Measurements from ENCODE around the gene NCOA7.

NCOA7 gene

GRCh38 chr6:125939026-125939425 lies 148.3 kb downstream of the NCOA7 start:
- Histone ChIP-seq H3K9ac (ENCODE audit: low read length) (no peak overlapping the region), H3K9me3 (ENCODE audit: low read length) (no peaks in the 10 kb centered on the region), H3K4me1 (ENCODE audit: insufficient read depth, low read length) (no peaks in the 10 kb centered on the region), H3K27ac (ENCODE audit: low read depth, low read length) (no peak overlapping the region), H3K4me3 (ENCODE audit: low read depth in 1 of 2, low read length in 2 of 2) (no peak overlapping the region), H3K27me3 (ENCODE audit: control insufficient read depth in 1 of 2, insufficient read depth in 2 of 2, low read length in 2 of 2) (no peaks in the 10 kb centered on the region), H3K36me3 (ENCODE audit: insufficient read depth, low read length) (no peaks in the 10 kb centered on the region)

- Histone ChIP-seq H3K9me3 (ENCODE audit: low read length) (no peaks in the 10 kb centered on the region), H3K9ac (ENCODE audit: low read length) (no peak overlapping the region), H3K4me1 (ENCODE audit: insufficient read depth, low read length) (peaks cover 2% of the 10 kb centered on the region), H3K4me3 (ENCODE audit: low read depth in 1 of 2, low read length in 2 of 2) (no peak overlapping the region), H3K27me3 (ENCODE audit: control insufficient read depth in 1 of 2, insufficient read depth in 2 of 2, low read length in 2 of 2) (no peaks in the 10 kb centered on the region), H3K27ac (ENCODE audit: low read depth, low read length) (no peak overlapping the region), H3K36me3 (ENCODE audit: insufficient read depth, low read length) (no peaks in the 10 kb centered on the region)
Measured at GRCh38 chr6:125939791-125940190, 149.0 kb downstream of the NCOA7 start.

- H3K27ac ChIP-seq (ENCODE audit: low read depth, low read length): no peak overlapping the region
- H3K9ac ChIP-seq (ENCODE audit: low read length): no peak overlapping the region
Measured at GRCh38 chr6:125940247-125941041, 149.7 kb downstream of the NCOA7 start.

GRCh38 chr6:125942672-125943527 lies 152.1 kb downstream of the NCOA7 start:
- Histone ChIP-seq H3K36me3 (ENCODE audit: insufficient read depth, low read length) (no peaks in the 10 kb centered on the region), H3K9me3 (ENCODE audit: low read length) (no peaks in the 10 kb centered on the region), H3K4me3 (ENCODE audit: low read depth in 1 of 2, low read length in 2 of 2) (no peak overlapping the region), H3K9ac (ENCODE audit: low read length) (no peak overlapping the region), H3K27ac (ENCODE audit: low read depth, low read length) (no peak overlapping the region), H3K27me3 (ENCODE audit: control insufficient read depth in 1 of 2, insufficient read depth in 2 of 2, low read length in 2 of 2) (no peaks in the 10 kb centered on the region), H3K4me1 (ENCODE audit: insufficient read depth, low read length) (peaks cover 5% of the 10 kb centered on the region)

More at GRCh38 chr6:125940247-125941041, 149.7 kb downstream of the NCOA7 start:
- Histone ChIP-seq H3K4me1 (ENCODE audit: insufficient read depth, low read length) (peaks cover 5% of the 10 kb centered on the region), H3K9me3 (ENCODE audit: low read length) (no peaks in the 10 kb centered on the region), H3K36me3 (ENCODE audit: insufficient read depth, low read length) (no peaks in the 10 kb centered on the region), H3K27me3 (ENCODE audit: control insufficient read depth in 1 of 2, insufficient read depth in 2 of 2, low read length in 2 of 2) (no peaks in the 10 kb centered on the region), H3K4me3 (ENCODE audit: low read depth in 1 of 2, low read length in 2 of 2) (no peak overlapping the region)

- H3K9me3 ChIP-seq (ENCODE audit: low read length): no peaks in the 10 kb centered on the region
- H3K27ac ChIP-seq (ENCODE audit: low read depth, low read length): peak overlapping the region; percentile 15
- H3K4me3 ChIP-seq (ENCODE audit: low read depth in 1 of 2, low read length in 2 of 2): no peak overlapping the region
- H3K27me3 ChIP-seq (ENCODE audit: control insufficient read depth in 1 of 2, insufficient read depth in 2 of 2, low read length in 2 of 2): no peaks in the 10 kb centered on the region
- H3K9ac ChIP-seq (ENCODE audit: low read length): no peak overlapping the region
- H3K4me1 ChIP-seq (ENCODE audit: insufficient read depth, low read length): peaks cover 5% of the 10 kb centered on the region
- no peaks in the 10 kb centered on the region for H3K36me3 ChIP-seq (ENCODE audit: insufficient read depth, low read length)
Measured at GRCh38 chr6:125943528-125944433, 153.0 kb downstream of the NCOA7 start.

GRCh38 chr6:125944434-125944816 lies 153.7 kb downstream of the NCOA7 start:
- H3K4me3 ChIP-seq (ENCODE audit: low read depth in 1 of 2, low read length in 2 of 2): no peak overlapping the region
- peak overlapping the region; percentile 15 for H3K27ac ChIP-seq (ENCODE audit: low read depth, low read length)
- no peaks in the 10 kb centered on the region for H3K27me3 ChIP-seq (ENCODE audit: control insufficient read depth in 1 of 2, insufficient read depth in 2 of 2, low read length in 2 of 2)
- H3K9ac ChIP-seq (ENCODE audit: low read length): no peak overlapping the region
- no peaks in the 10 kb centered on the region for H3K9me3 ChIP-seq (ENCODE audit: low read length)
- H3K4me1 ChIP-seq (ENCODE audit: insufficient read depth, low read length): peaks cover 5% of the 10 kb centered on the region
- no peaks in the 10 kb centered on the region for H3K36me3 ChIP-seq (ENCODE audit: insufficient read depth, low read length)

DNA sequence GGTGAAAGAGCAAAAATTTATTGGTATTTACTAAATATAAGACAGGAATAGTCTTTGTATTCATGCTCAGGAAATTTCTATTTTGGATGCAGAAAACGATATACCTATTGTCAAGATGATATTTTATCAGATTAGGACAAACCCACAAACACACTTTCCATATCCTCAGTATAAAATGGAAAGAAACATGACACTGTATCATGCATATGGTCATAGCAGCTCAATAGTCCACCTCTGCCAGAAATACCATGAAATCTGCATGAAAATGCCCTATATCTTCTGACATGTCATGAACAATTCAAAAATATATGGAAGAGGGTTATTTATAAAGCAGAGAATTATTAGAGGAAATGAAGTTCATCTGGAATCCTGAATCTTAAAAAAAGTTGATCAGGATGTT lies 154.1 kb downstream of the NCOA7 start:
- H3K4me3 ChIP-seq (ENCODE audit: low read depth in 1 of 2, low read length in 2 of 2): no peak overlapping the region
- H3K36me3 ChIP-seq (ENCODE audit: insufficient read depth, low read length): no peaks in the 10 kb centered on the region
- no peaks in the 10 kb centered on the region for H3K27me3 ChIP-seq (ENCODE audit: control insufficient read depth in 1 of 2, insufficient read depth in 2 of 2, low read length in 2 of 2)
- no peaks in the 10 kb centered on the region for H3K9me3 ChIP-seq (ENCODE audit: low read length)
- peaks cover 5% of the 10 kb centered on the region for H3K4me1 ChIP-seq (ENCODE audit: insufficient read depth, low read length)
- H3K27ac ChIP-seq (ENCODE audit: low read depth, low read length): no peak overlapping the region
- H3K9ac ChIP-seq (ENCODE audit: low read length): no peak overlapping the region

GRCh38 chr6:125945378-125946141 lies 154.8 kb downstream of the NCOA7 start:
- Histone ChIP-seq H3K4me1 (ENCODE audit: insufficient read depth, low read length) (peaks cover 5% of the 10 kb centered on the region), H3K36me3 (ENCODE audit: insufficient read depth, low read length) (no peaks in the 10 kb centered on the region), H3K4me3 (ENCODE audit: low read depth in 1 of 2, low read length in 2 of 2) (no peak overlapping the region), H3K27ac (ENCODE audit: low read depth, low read length) (peak overlapping the region; percentile 14), H3K9me3 (ENCODE audit: low read length) (no peaks in the 10 kb centered on the region), H3K27me3 (ENCODE audit: control insufficient read depth in 1 of 2, insufficient read depth in 2 of 2, low read length in 2 of 2) (no peaks in the 10 kb centered on the region), H3K9ac (ENCODE audit: low read length) (no peak overlapping the region)

GRCh38 chr6:125947615-125948014 lies 156.9 kb downstream of the NCOA7 start:
- Histone ChIP-seq H3K9me3 (ENCODE audit: low read length) (no peaks in the 10 kb centered on the region), H3K36me3 (ENCODE audit: insufficient read depth, low read length) (no peaks in the 10 kb centered on the region), H3K4me3 (ENCODE audit: low read depth in 1 of 2, low read length in 2 of 2) (no peak overlapping the region), H3K27me3 (ENCODE audit: control insufficient read depth in 1 of 2, insufficient read depth in 2 of 2, low read length in 2 of 2) (no peaks in the 10 kb centered on the region), H3K27ac (ENCODE audit: low read depth, low read length) (no peak overlapping the region), H3K9ac (ENCODE audit: low read length) (no peak overlapping the region), H3K4me1 (ENCODE audit: insufficient read depth, low read length) (peaks cover 5% of the 10 kb centered on the region)

DNA sequence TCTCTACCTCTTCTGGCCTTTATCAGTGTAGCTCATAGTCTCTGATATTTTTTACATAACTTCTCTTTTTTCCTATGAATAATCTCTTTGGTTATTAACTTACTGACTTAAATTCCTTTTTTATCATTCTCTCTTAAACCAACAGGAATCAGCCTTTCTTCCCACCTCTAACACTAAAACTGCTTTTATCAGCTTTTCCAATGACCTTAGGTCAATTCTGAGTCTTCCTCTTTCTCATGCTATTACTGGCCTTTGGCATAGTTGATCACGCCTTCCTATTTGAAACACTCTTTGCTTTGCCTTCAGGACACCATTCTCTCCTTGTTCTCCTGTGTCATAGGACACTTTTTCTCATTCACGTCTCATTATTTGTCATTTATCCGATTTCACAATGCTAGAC lies 157.7 kb downstream of the NCOA7 start:
- H3K27me3 ChIP-seq (ENCODE audit: control insufficient read depth in 1 of 2, insufficient read depth in 2 of 2, low read length in 2 of 2): no peaks in the 10 kb centered on the region
- H3K9ac ChIP-seq (ENCODE audit: low read length): no peak overlapping the region
- H3K4me3 ChIP-seq (ENCODE audit: low read depth in 1 of 2, low read length in 2 of 2): no peak overlapping the region
- H3K36me3 ChIP-seq (ENCODE audit: insufficient read depth, low read length): no peaks in the 10 kb centered on the region
- no peak overlapping the region for H3K27ac ChIP-seq (ENCODE audit: low read depth, low read length)
- peaks cover 5% of the 10 kb centered on the region for H3K4me1 ChIP-seq (ENCODE audit: insufficient read depth, low read length)
- H3K9me3 ChIP-seq (ENCODE audit: low read length): no peaks in the 10 kb centered on the region
